Panc1 (cell line): ENCODE results near the gene RARG. TPM values are rescaled to one million over a fixed set of nuclear protein-coding genes. Genes with fewer than 3 reads are reported as not detected.

Experiments
- ATAC-seq: fragments of 200-7000 bp; cut with Tn5 transposase; 2 replicates; pipeline ENCODE4 v1.9.1; 2020; ENCODE audit warnings: mild to moderate bottlenecking, moderate library complexity
- BruUV-seq: library from RNA; stranded (reverse); fragments of 400-500 nt; replicated peaks from 2 replicates; lab custom pipeline; 2021; lab: Mats Ljungman, UMichigan
- CTCF ChIA-PET: fragments of 300-600 bp; sonication (Branson Sonifier 250); formaldehyde crosslinking; loops from one replicate; lab custom pipeline; 2022; ENCODE audit warnings: antibody characterized with exemption; lab: Charles Lee
- POLR2A ChIA-PET: fragments of 300-600 bp; sonication (Branson Sonifier 250); formaldehyde crosslinking; loops from one replicate; lab custom pipeline; 2022; ENCODE audit warnings: antibody characterized with exemption; lab: Charles Lee
- DNase-seq: peaks from one replicate; pipeline ENCODE4 v3.0.0-alpha.2; 2010; ENCODE audit warnings: low read depth, low spot score
- H3K27ac ChIP-seq: 2 replicates; pipeline ENCODE4 v1.5.1; 2011; ENCODE audit warnings: mild to moderate bottlenecking, low read length, inconsistent platforms
- H3K27me3 ChIP-seq: fragments of 200-500 bp; sonication (Bioruptor generic); 2 replicates; pipeline ENCODE4 v1.6.0; 2014; ENCODE audit warnings: low read length, inconsistent platforms; ENCODE audit not compliant: control insufficient read depth, insufficient read depth
- H3K36me3 ChIP-seq: fragments of 200-500 bp; sonication (Bioruptor generic); 2 replicates; pipeline ENCODE4 v1.5.1; 2014; ENCODE audit warnings: inconsistent platforms, mild to moderate bottlenecking, low read length, moderate library complexity; ENCODE audit not compliant: control insufficient read depth, insufficient read depth
- H3K4me1 ChIP-seq: 2 replicates; pipeline ENCODE4 v1.5.1; 2011; ENCODE audit warnings: inconsistent platforms, mild to moderate bottlenecking, low read length, moderate library complexity; ENCODE audit not compliant: control insufficient read depth, insufficient read depth
- H3K4me3 ChIP-seq, 2 experiments: 2 replicates each; pipeline ENCODE4 v1.5.1; 2011 to 2012; ENCODE audit warnings: low read depth in 2 of 2, low read length in 2 of 2, mild to moderate bottlenecking in 2 of 2, inconsistent platforms in 1 of 2, moderate library complexity in 1 of 2
- H3K9me3 ChIP-seq: fragments of 200-500 bp; sonication (Bioruptor generic); 2 replicates; pipeline ENCODE4 v1.5.1; 2014; ENCODE audit warnings: low read depth, mild to moderate bottlenecking, inconsistent platforms, low read length, moderate library complexity; ENCODE audit not compliant: control insufficient read depth, insufficient read depth
- CTCF ChIP-seq: fragments of 450-650 bp; IDR thresholded peaks from 2 replicates; pipeline ENCODE4 v1.5.1; 2017; ENCODE audit warnings: mild to moderate bottlenecking
- POLR2AphosphoS5 ChIP-seq: IDR thresholded peaks from 2 replicates; pipeline ENCODE4 v1.6.1; 2012; ENCODE audit warnings: mild to moderate bottlenecking, low read depth, low read length, moderate library complexity
- REST ChIP-seq, 2 experiments: IDR thresholded peaks; 2 replicates each; pipeline ENCODE4 v1.6.1; 2011 to 2012; ENCODE audit warnings: low read depth in 2 of 2, control low read depth in 1 of 2, low read length in 1 of 2, mild to moderate bottlenecking in 1 of 2, moderate library complexity in 1 of 2; ENCODE audit not compliant: insufficient read depth in 1 of 2
- SIN3A ChIP-seq: IDR thresholded peaks from 2 replicates; pipeline ENCODE4 v1.6.1; 2012; ENCODE audit warnings: low read depth, mild to moderate bottlenecking, low read length, moderate library complexity, borderline replicate concordance; ENCODE audit not compliant: insufficient read depth
- TCF7L2 ChIP-seq: IDR thresholded peaks from 2 replicates; pipeline ENCODE4 v1.6.1; 2011; ENCODE audit warnings: mild to moderate bottlenecking, low read depth, low read length, inconsistent platforms
- in situ Hi-C: cut with HindIII; loops from 2 replicates; pipeline ENCODE4 v1.10.0; 2016; ENCODE audit warnings: low sequenced_read_pairs, low pct_unique_long_range_greater_than_20kb
- intact Hi-C: fragments of 100-400 bp; cut with micrococcal nuclease; formaldehyde crosslinking; loops from one replicate; pipeline ENCODE4 v1.10.0; 2022; ENCODE audit not compliant: unreplicated experiment
- total RNA-seq: library from RNA; stranded (reverse); gene quantifications from one replicate; pipeline ENCODE4 v1.2.1, GENCODE V29; 2021; ENCODE audit not compliant: unreplicated experiment

RARG gene
- total RNA-seq, 1 experiment from 2014 or later: 41.2 TPM

GRCh38 chr12:53221203-53222080 lies 10.6 kb downstream of the RARG start:
- Histone ChIP-seq H3K4me1 (peaks cover 55% of the 10 kb centered on the region), H3K27ac (peak overlapping the region; percentile 99), H3K36me3 (no peaks in the 10 kb centered on the region), H3K9me3 (no peaks in the 10 kb centered on the region), H3K4me3 (peak overlapping the region; percentile 78 to 79), H3K27me3 (no peaks in the 10 kb centered on the region)
- intact Hi-C loops (no loop called here), in situ Hi-C loops (no loop called here)
- ChIA-PET POLR2A (interaction anchor here (0.7 kb wide), 1 partner anchor 57 kb away, joined by 6 read pairs; no protein-coding TSS in a partner anchor), CTCF (interaction anchor here (0.6 to 0.7 kb wide), 2 partner anchors 65 to 67 kb away, joined by 3 read pairs; no protein-coding TSS in a partner anchor)
- no TSS peak for BruUV-seq
- DNase-seq: no peak
- ATAC-seq: peak; percentile 46
- TF ChIP-seq CTCF: peak; percentile 71; the same call in 1 of the 2 replicates
- TF ChIP-seq SIN3A: 0 out of 2 replicates have a peak, but pooled peaks have one; percentile 10
- no peak for TF ChIP-seq REST (IDR thresholded peaks at IDR 0.05; ENCODE audit: insufficient read depth in 1 of 2, low read depth in 2 of 2, low read length in 1 of 2)
- peak; percentile 76 for TF ChIP-seq POLR2AphosphoS5
- no peak for TF ChIP-seq TCF7L2

GRCh38 chr12:53220694-53221202 lies 11.3 kb downstream of the RARG start:
- in situ Hi-C loops (no loop called here), intact Hi-C loops (no loop called here)
- ATAC-seq: peak; percentile 81
- no peaks in the 10 kb centered on the region for H3K9me3 ChIP-seq
- no TSS peak for BruUV-seq
- H3K27me3 ChIP-seq: no peaks in the 10 kb centered on the region
- ChIA-PET POLR2A (interaction anchor here (0.7 to 1.1 kb wide), 2 partner anchors 40 to 58 kb away, joined by 6 to 17 read pairs; partner anchors contain the start of genes CSAD and ZNF740), CTCF (interaction anchor here (0.6 to 1.1 kb wide), 7 partner anchors 13 to 101 kb away, joined by 3 to 4 read pairs (median 3); partner anchors contain the start of gene AAAS)
- TF ChIP-seq SIN3A (peak; percentile 29; the same call in 1 of the 2 replicates), TCF7L2 (no peak)
- peak overlapping the region; percentile 78 to 79 for H3K4me3 ChIP-seq
- no peaks in the 10 kb centered on the region for H3K36me3 ChIP-seq
- no peak for DNase-seq
- peaks cover 61% of the 10 kb centered on the region for H3K4me1 ChIP-seq
- peak overlapping the region; percentile 99 for H3K27ac ChIP-seq
